Measurements from ENCODE around the gene BCKDHB.

GRCh38 chr6:80341330-80341729, 234.9 kb downstream of the BCKDHB start:
- TF ChIP-seq CTCF (IDR thresholded peaks at IDR 0.05; ENCODE audit: insufficient read depth, low read length) (no peak), POLR2AphosphoS5 (IDR thresholded peaks at IDR 0.05; ENCODE audit: low read depth) (no peak), REST (IDR thresholded peaks at IDR 0.05; ENCODE audit: insufficient replicate concordance, low read depth) (no peak)

Data from HL-60 (cell line).